ENCODE measurements around the gene CACNG5.

CACNG5 gene

GRCh38 chr17:66873962-66874361, 39.0 kb downstream of the CACNG5 start:
- Histone ChIP-seq H3K4me2 (ENCODE audit: low read length) (no peak overlapping the region), H3K27ac (ENCODE audit: low read depth, low read length) (no peak overlapping the region), H3K4ac (ENCODE audit: low read depth, low read length) (no peak overlapping the region), H3K79me2 (ENCODE audit: control insufficient read depth, insufficient read depth, low read length, poor library complexity) (no peaks in the 10 kb centered on the region), H3K27me3 (ENCODE audit: insufficient read depth, low read length) (no peaks in the 10 kb centered on the region), H4K12ac (ENCODE audit: low read depth, low read length) (no peak overlapping the region), H2BK120ac (ENCODE audit: insufficient read depth, low read length, poor library complexity) (no peak overlapping the region), H3K9ac (ENCODE audit: low read length) (no peak overlapping the region), H2AK5ac (ENCODE audit: low read length) (no peak overlapping the region), H3K14ac (ENCODE audit: low read length) (no peak overlapping the region), H3K4me1 (ENCODE audit: control insufficient read depth in 1 of 2, insufficient read depth in 2 of 2, low read length in 2 of 2) (no peaks in the 10 kb centered on the region), H3K23ac (ENCODE audit: low read length) (no peak overlapping the region), H3K4me3 (ENCODE audit: low read depth, low read length) (no peak overlapping the region), H4K8ac (ENCODE audit: low read depth, low read length) (no peak overlapping the region), H4K91ac (ENCODE audit: low read depth, low read length) (no peak overlapping the region), H3K79me1 (ENCODE audit: low read length) (no peaks in the 10 kb centered on the region), H3K18ac (ENCODE audit: low read length) (no peak overlapping the region), H2BK5ac (ENCODE audit: low read depth, low read length, poor library complexity) (no peak overlapping the region), H2BK12ac (ENCODE audit: low read length) (no peak overlapping the region), H3K36me3 (ENCODE audit: control insufficient read depth in 1 of 2, insufficient read depth in 2 of 2, low read length in 2 of 2) (no peaks in the 10 kb centered on the region), H2AFZ (ENCODE audit: insufficient read depth, low read length, poor library complexity) (no peak overlapping the region), H3K9me3 (ENCODE audit: insufficient read depth, low read depth, low read length) (peaks cover 6% of the 10 kb centered on the region)
- no peak for DNase-seq
- no CpG with 5 or more reads among the region's 2 CpGs for WGBS (ENCODE audit: extremely low coverage, insufficient coverage, insufficient read length)

- H4K12ac ChIP-seq (ENCODE audit: low read depth, low read length), result no peak overlapping the region
- H3K4me1 ChIP-seq (ENCODE audit: control insufficient read depth in 1 of 2, insufficient read depth in 2 of 2, low read length in 2 of 2), result no peaks in the 10 kb centered on the region
- H2BK120ac ChIP-seq (ENCODE audit: insufficient read depth, low read length, poor library complexity), result no peak overlapping the region
- H3K9ac ChIP-seq (ENCODE audit: low read length), result no peak overlapping the region
- no peak overlapping the region for H2AFZ ChIP-seq (ENCODE audit: insufficient read depth, low read length, poor library complexity)
- H3K4ac ChIP-seq (ENCODE audit: low read depth, low read length), result no peak overlapping the region
- no peak overlapping the region for H4K8ac ChIP-seq (ENCODE audit: low read depth, low read length)
- no peak overlapping the region for H3K27ac ChIP-seq (ENCODE audit: low read depth, low read length)
- no peak overlapping the region for H3K4me3 ChIP-seq (ENCODE audit: low read depth, low read length)
- no CpG with 5 or more reads among the region's 16 CpGs for WGBS (ENCODE audit: extremely low coverage, insufficient coverage, insufficient read length)
- no peak overlapping the region for H2BK12ac ChIP-seq (ENCODE audit: low read length)
- no peaks in the 10 kb centered on the region for H3K79me2 ChIP-seq (ENCODE audit: control insufficient read depth, insufficient read depth, low read length, poor library complexity)
- no peak for DNase-seq
- no peak overlapping the region for H3K23ac ChIP-seq (ENCODE audit: low read length)
- H4K91ac ChIP-seq (ENCODE audit: low read depth, low read length), result no peak overlapping the region
- H3K18ac ChIP-seq (ENCODE audit: low read length), result no peak overlapping the region
- H3K36me3 ChIP-seq (ENCODE audit: control insufficient read depth in 1 of 2, insufficient read depth in 2 of 2, low read length in 2 of 2), result no peaks in the 10 kb centered on the region
- no peaks in the 10 kb centered on the region for H3K79me1 ChIP-seq (ENCODE audit: low read length)
- no peak overlapping the region for H3K14ac ChIP-seq (ENCODE audit: low read length)
- H3K9me3 ChIP-seq (ENCODE audit: insufficient read depth, low read depth, low read length), result peaks cover 3% of the 10 kb centered on the region
- no peak overlapping the region for H2AK5ac ChIP-seq (ENCODE audit: low read length)
- no peak overlapping the region for H2BK5ac ChIP-seq (ENCODE audit: low read depth, low read length, poor library complexity)
- H3K27me3 ChIP-seq (ENCODE audit: insufficient read depth, low read length), result no peaks in the 10 kb centered on the region
- H3K4me2 ChIP-seq (ENCODE audit: low read length), result no peak overlapping the region
Measured at GRCh38 chr17:66884931-66885330, 50.0 kb downstream of the CACNG5 start.

GRCh38 chr17:66885417-66885816, 50.5 kb downstream of the CACNG5 start:
- Histone ChIP-seq H3K4me3 (ENCODE audit: low read depth, low read length) (no peak overlapping the region), H3K79me2 (ENCODE audit: control insufficient read depth, insufficient read depth, low read length, poor library complexity) (no peaks in the 10 kb centered on the region), H4K12ac (ENCODE audit: low read depth, low read length) (no peak overlapping the region), H3K9me3 (ENCODE audit: insufficient read depth, low read depth, low read length) (peaks cover 3% of the 10 kb centered on the region), H3K18ac (ENCODE audit: low read length) (no peak overlapping the region), H2BK12ac (ENCODE audit: low read length) (no peak overlapping the region), H3K14ac (ENCODE audit: low read length) (no peak overlapping the region), H2BK5ac (ENCODE audit: low read depth, low read length, poor library complexity) (no peak overlapping the region), H3K23ac (ENCODE audit: low read length) (no peak overlapping the region), H4K8ac (ENCODE audit: low read depth, low read length) (no peak overlapping the region), H3K36me3 (ENCODE audit: control insufficient read depth in 1 of 2, insufficient read depth in 2 of 2, low read length in 2 of 2) (no peaks in the 10 kb centered on the region), H2AFZ (ENCODE audit: insufficient read depth, low read length, poor library complexity) (no peak overlapping the region), H3K27me3 (ENCODE audit: insufficient read depth, low read length) (no peaks in the 10 kb centered on the region), H3K79me1 (ENCODE audit: low read length) (no peaks in the 10 kb centered on the region), H2BK120ac (ENCODE audit: insufficient read depth, low read length, poor library complexity) (no peak overlapping the region), H3K4me2 (ENCODE audit: low read length) (no peak overlapping the region), H3K4me1 (ENCODE audit: control insufficient read depth in 1 of 2, insufficient read depth in 2 of 2, low read length in 2 of 2) (no peaks in the 10 kb centered on the region), H2AK5ac (ENCODE audit: low read length) (no peak overlapping the region), H4K91ac (ENCODE audit: low read depth, low read length) (no peak overlapping the region), H3K4ac (ENCODE audit: low read depth, low read length) (no peak overlapping the region), H3K9ac (ENCODE audit: low read length) (no peak overlapping the region), H3K27ac (ENCODE audit: low read depth, low read length) (no peak overlapping the region)
- no CpG with 5 or more reads among the region's 4 CpGs for WGBS (ENCODE audit: extremely low coverage, insufficient coverage, insufficient read length)
- no peak for DNase-seq

- no peaks in the 10 kb centered on the region for H3K4me1 ChIP-seq (ENCODE audit: control insufficient read depth in 1 of 2, insufficient read depth in 2 of 2, low read length in 2 of 2)
- no peak overlapping the region for H3K4ac ChIP-seq (ENCODE audit: low read depth, low read length)
- WGBS (ENCODE audit: extremely low coverage, insufficient coverage, insufficient read length), result no CpG with 5 or more reads among the region's 7 CpGs
- peaks cover 3% of the 10 kb centered on the region for H3K9me3 ChIP-seq (ENCODE audit: insufficient read depth, low read depth, low read length)
- H3K36me3 ChIP-seq (ENCODE audit: control insufficient read depth in 1 of 2, insufficient read depth in 2 of 2, low read length in 2 of 2), result no peaks in the 10 kb centered on the region
- no peak overlapping the region for H2BK5ac ChIP-seq (ENCODE audit: low read depth, low read length, poor library complexity)
- H3K27me3 ChIP-seq (ENCODE audit: insufficient read depth, low read length), result no peaks in the 10 kb centered on the region
- H4K91ac ChIP-seq (ENCODE audit: low read depth, low read length), result no peak overlapping the region
- H3K27ac ChIP-seq (ENCODE audit: low read depth, low read length), result no peak overlapping the region
- DNase-seq, result no peak
- no peak overlapping the region for H3K18ac ChIP-seq (ENCODE audit: low read length)
- H2BK120ac ChIP-seq (ENCODE audit: insufficient read depth, low read length, poor library complexity), result no peak overlapping the region
- no peak overlapping the region for H3K4me3 ChIP-seq (ENCODE audit: low read depth, low read length)
- no peaks in the 10 kb centered on the region for H3K79me2 ChIP-seq (ENCODE audit: control insufficient read depth, insufficient read depth, low read length, poor library complexity)
- no peak overlapping the region for H2AFZ ChIP-seq (ENCODE audit: insufficient read depth, low read length, poor library complexity)
- no peaks in the 10 kb centered on the region for H3K79me1 ChIP-seq (ENCODE audit: low read length)
- H3K4me2 ChIP-seq (ENCODE audit: low read length), result no peak overlapping the region
- H3K9ac ChIP-seq (ENCODE audit: low read length), result no peak overlapping the region
- H2BK12ac ChIP-seq (ENCODE audit: low read length), result no peak overlapping the region
- no peak overlapping the region for H4K12ac ChIP-seq (ENCODE audit: low read depth, low read length)
- H2AK5ac ChIP-seq (ENCODE audit: low read length), result no peak overlapping the region
- no peak overlapping the region for H4K8ac ChIP-seq (ENCODE audit: low read depth, low read length)
- H3K14ac ChIP-seq (ENCODE audit: low read length), result no peak overlapping the region
- no peak overlapping the region for H3K23ac ChIP-seq (ENCODE audit: low read length)
Measured at GRCh38 chr17:66889480-66890230, 54.7 kb downstream of the CACNG5 start.

Measured in trophoblast cell (in vitro differentiated cells and primary cell).